HG03097 (cell line): ENCODE measurements around the gene TMEM63C.
"Not testable (repeated sequence)": the region's sequence is repeated elsewhere in the genome, so short reads cannot be mapped to it uniquely, and the experiment has no call there.

ENCODE experiments used
- ATAC-seq: cut with Tn5 transposase; IDR thresholded peaks from one replicate; pipeline ENCODE4 v1.9.1; 2021; ENCODE audit not compliant: unreplicated experiment, low FRiP score

TMEM63C gene

GRCh38 chr14:77155083-77155482 is 26.5 kb upstream of the TMEM63C start:
- ATAC-seq = no peak

- ATAC-seq = no peak
Observed at GRCh38 chr14:77157740-77158139, 23.9 kb upstream of the TMEM63C start.

- no peak for ATAC-seq
Observed at GRCh38 chr14:77158175-77158881, 23.3 kb upstream of the TMEM63C start.

GRCh38 chr14:77158882-77159255 is 22.7 kb upstream of the TMEM63C start:
- no peak for ATAC-seq

- no peak for ATAC-seq
Observed at GRCh38 chr14:77161011-77161410, 20.6 kb upstream of the TMEM63C start.

- no peak for ATAC-seq
Observed at GRCh38 chr14:77170045-77170444, 11.6 kb upstream of the TMEM63C start.

- no peak for ATAC-seq
Observed at GRCh38 chr14:77172916-77173315, 8.7 kb upstream of the TMEM63C start.

- ATAC-seq = not testable (repeated sequence)
Observed at GRCh38 chr14:77173911-77174617, 7.5 kb upstream of the TMEM63C start.

GRCh38 chr14:77175843-77176242 is 5.8 kb upstream of the TMEM63C start:
- no peak for ATAC-seq

GRCh38 chr14:77177702-77178101 is 3.9 kb upstream of the TMEM63C start:
- ATAC-seq = no peak

- no peak for ATAC-seq
Observed at GRCh38 chr14:77178656-77179055, 2.9 kb upstream of the TMEM63C start.

- no peak for ATAC-seq
Observed at GRCh38 chr14:77180726-77181602, 634 bp upstream of the TMEM63C start.

- ATAC-seq = no peak
Observed at GRCh38 chr14:77183896-77184295, 2.3 kb downstream of the TMEM63C start.

GRCh38 chr14:77184396-77185092 is 2.9 kb downstream of the TMEM63C start:
- ATAC-seq = no peak

GRCh38 chr14:77185093-77185465 is 3.5 kb downstream of the TMEM63C start:
- no peak for ATAC-seq

GRCh38 chr14:77186911-77187648 is 5.5 kb downstream of the TMEM63C start:
- no peak for ATAC-seq

GRCh38 chr14:77187649-77188012 is 6.0 kb downstream of the TMEM63C start:
- no peak for ATAC-seq

- no peak for ATAC-seq
Observed at GRCh38 chr14:77189479-77189878, 7.9 kb downstream of the TMEM63C start.

GRCh38 chr14:77190977-77191376 is 9.4 kb downstream of the TMEM63C start:
- no peak for ATAC-seq

GRCh38 chr14:77194706-77195105 is 13.1 kb downstream of the TMEM63C start:
- no peak for ATAC-seq
